Left colon (tissue), 2 donors: ENCODE data around the gene ABCE1. TPM values are rescaled to one million over a fixed set of nuclear protein-coding genes. Genes with fewer than 3 reads are reported as not detected.
"Not testable (repeated sequence)": the region's sequence is repeated elsewhere in the genome, so short reads cannot be mapped to it uniquely, and the experiment has no call there.

ENCODE experiments used
- ATAC-seq: fragments of 200-7000 bp; cut with Tn5 transposase; one replicate; pipeline ENCODE4 v1.9.1; 2020; ENCODE audit warnings: mild to moderate bottlenecking, moderate library complexity
- DNase-seq, 2 donors: peaks; one replicate each; pipeline ENCODE4 v3.0.0-alpha.2; 2020
- intact Hi-C, 2 donors: fragments of 100-400 bp; cut with DNase I in 1 of 2; cut with micrococcal nuclease in 1 of 2; formaldehyde crosslinking; loops; one replicate each; pipeline versions ENCODE4 v1.11.2 to v1.14.0; 2022; cut with DNase I, micrococcal nuclease
- total RNA-seq, 2 donors: library from RNA; stranded (reverse); fragmentation: NEBNext Ultra II Directional; extraction: Animal tissue kit (Norgen Biotek cat#: 25700); gene quantifications; one replicate each; pipeline ENCODE4 v1.2.1, GENCODE V29; 2021
- donor health status: DM: no; HTN: no; CAD: no.
- donor health status: DM: yes; HTN: yes; CAD: no.

ABCE1 gene
- total RNA-seq, 2 donors from 2014 or later = 24.5 to 35.2 TPM

DNA sequence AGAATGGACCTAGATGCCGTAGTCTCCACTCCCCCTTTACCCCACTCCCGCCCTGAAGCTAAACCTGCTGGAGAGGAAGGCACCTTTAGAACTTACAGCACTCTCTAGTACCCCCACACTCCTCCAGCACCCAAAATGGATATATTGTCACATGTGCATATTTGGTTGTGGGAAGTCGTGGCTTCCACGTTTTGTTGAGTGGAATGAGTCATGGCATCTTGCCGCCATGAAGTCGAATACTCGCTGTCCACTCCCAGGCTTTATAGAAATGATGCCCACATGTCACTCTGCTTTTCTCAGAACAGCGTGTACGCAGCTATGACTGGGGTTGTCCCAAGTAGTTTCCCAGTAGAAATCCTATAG lies 545 bp downstream of the ABCE1 start:
- ATAC-seq (peak; percentile 58), DNase-seq (peak in 1 of 2 donors; percentile 39)
- intact Hi-C loops = no loop called here

DNA sequence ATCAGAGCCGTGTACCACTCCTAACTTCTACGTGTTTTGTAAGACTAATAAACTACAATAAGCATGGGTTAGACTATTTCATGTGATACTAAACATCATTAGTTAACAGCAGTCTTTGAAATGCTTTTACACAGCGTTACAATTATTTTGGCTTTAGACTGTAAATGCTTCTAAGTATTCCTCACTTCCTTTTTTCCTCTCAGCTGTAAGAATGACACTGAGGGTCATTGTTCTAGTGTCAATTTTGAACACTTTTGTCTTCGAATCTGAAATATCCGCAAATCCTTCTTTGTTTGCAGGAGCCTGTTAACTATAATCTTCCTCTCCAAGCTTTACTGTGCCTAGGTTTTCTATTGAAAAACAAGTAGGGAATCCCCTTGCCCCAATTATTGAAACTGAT lies 1.5 kb downstream of the ABCE1 start:
- intact Hi-C loops = no loop called here
- ATAC-seq (no peak), DNase-seq (no peak)

DNA sequence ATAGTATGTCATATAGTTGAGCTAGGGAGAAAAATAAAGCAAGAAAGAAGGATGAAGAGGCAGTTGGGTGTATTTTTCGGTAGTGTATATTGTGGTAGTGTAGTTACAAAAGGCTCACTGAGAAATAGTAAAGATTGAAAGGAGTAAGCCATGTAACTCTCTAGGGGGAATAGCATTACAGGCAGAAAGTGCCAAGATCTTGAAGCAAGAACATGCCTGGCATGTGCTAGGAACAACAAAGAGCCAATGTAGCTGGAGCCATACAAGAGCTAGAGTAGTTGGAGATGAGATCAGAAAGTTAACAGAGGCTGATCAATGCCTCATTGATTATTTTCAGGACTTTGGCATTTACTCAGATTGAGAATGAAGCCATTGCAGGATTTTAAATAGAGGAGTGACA lies 3.0 kb downstream of the ABCE1 start:
- ATAC-seq = no peak
- intact Hi-C loops = no loop called here

DNA sequence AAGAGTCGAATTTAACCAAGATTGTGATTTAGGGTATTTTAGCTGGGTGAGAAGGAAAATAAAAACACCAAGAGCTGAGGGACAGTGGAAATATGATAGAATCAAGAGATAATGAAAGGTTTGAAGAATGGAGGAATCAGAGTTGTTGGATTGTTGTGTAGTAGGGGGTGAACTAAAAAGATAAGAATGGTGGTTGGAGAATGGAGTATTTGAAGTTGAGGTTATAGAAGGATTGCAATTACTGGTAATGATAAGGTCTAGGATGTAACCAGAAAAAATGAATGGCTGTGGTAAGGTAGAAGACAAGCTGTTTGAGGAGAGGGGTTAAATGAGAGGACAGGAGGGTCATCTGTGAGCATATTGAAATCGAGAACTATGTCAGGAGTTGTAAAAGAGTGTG lies 4.5 kb downstream of the ABCE1 start:
- ATAC-seq (no peak), DNase-seq (no peak)
- intact Hi-C loops = no loop called here

More for the DNA sequence above, 3.0 kb downstream of the ABCE1 start:
- DNase-seq = no peak

DNA sequence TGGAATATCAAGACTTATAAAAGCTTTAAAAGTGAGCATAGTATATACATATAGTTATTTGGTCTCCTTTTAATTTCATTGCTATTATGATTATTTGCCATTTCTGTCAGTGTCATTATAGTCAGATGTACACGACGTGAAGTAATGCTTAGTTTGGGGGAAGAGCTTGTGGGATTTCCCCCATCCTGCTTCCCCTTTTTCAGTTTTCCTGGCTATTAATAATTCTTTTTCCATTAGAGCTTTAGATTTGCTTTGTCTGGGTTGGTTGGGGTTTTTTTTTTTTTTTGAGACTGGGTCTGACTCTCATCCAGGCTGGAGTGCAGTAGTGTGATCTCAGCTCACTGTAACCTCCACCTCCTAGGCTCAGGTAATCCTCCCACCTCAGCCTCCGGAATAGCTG lies 5.4 kb downstream of the ABCE1 start:
- DNase-seq (no peak), ATAC-seq (no peak)
- intact Hi-C loops = no loop called here

DNA sequence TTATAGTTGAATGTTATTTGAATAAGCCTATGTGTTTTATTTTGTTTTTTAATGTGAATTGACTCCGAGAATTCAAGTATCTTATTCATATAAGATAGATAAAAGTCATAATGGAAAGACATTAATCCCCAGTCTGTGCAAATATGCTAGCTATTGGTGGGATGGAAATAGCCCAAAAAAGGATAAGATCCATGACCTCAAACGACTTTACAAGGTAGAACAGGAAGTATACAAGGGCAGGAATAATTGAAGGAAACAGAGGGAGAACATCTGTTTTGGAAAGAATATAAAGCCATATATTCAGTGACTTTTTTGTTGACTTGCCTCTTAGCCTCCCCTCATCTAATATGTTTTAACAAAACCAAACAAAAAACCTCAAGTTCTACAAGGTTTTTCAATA lies 9.0 kb downstream of the ABCE1 start:
- no peak for DNase-seq
- intact Hi-C loops = no loop called here
- no peak for ATAC-seq

DNA sequence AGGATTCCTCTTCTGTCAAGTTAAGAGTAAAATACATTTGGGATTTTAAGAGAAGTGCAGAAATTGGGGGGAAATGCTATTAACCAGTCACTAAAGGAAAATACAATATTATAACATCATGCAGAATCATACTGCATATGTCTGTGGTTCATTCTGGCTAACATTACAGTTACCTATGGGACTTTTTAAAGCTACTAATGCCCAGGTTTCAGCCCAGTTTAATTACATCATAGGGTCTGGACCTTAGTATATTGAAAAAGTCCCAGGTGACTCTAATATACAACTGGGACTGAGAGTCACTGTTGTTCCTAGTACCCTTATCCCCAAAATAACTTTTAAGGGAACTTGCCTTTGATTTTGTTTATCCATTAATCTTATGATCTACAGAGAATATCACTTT lies 10.0 kb downstream of the ABCE1 start:
- intact Hi-C loops = no loop called here
- DNase-seq (no peak), ATAC-seq (no peak)

DNA sequence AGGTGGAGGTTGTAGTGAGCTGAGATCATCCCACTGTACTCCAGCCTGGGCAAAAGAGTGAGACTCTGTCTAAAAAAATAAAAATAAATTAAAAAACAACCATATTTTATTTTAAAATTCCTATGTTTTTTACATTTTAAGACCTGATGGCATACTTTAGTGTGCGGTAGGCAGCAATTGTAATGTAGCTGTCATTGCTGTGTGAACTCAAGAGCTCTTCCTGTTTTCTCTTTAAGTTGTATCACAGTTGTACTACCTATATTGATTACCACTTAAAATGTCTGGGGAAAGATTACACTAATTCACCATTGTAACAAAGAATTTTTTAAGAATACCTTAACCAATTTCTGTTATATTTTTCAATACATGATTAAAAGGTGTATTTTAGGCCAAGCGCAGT lies 27.3 kb downstream of the ABCE1 start:
- intact Hi-C loops = no loop called here
- no peak for DNase-seq
- no peak for ATAC-seq

DNA sequence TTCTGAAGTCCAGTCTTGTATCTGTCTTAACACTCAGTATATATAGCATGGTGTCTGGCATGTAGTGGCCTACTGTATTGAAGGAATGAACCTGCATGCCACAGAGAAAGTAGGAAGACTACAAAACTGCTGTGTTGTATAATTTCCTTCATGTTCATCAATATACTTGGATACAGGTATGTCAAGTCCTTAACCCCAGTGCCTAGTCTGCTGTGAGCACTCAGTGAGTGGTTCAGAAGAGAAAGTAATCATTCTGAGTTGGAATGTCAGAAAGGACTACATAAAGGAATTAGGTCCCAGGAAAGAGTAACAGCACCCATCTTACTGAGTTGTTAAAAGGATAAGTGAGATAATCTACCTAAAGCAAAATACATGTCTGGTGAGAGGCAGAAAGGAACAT lies 32.0 kb downstream of the ABCE1 start:
- DNase-seq = no peak
- no peak for ATAC-seq
- intact Hi-C loops = no loop called here

GRCh38 chr4:145130788-145131399 lies 32.8 kb downstream of the ABCE1 start:
- DNase-seq (no peak), ATAC-seq (peak; percentile 7)
- intact Hi-C loops = no loop called here

DNA sequence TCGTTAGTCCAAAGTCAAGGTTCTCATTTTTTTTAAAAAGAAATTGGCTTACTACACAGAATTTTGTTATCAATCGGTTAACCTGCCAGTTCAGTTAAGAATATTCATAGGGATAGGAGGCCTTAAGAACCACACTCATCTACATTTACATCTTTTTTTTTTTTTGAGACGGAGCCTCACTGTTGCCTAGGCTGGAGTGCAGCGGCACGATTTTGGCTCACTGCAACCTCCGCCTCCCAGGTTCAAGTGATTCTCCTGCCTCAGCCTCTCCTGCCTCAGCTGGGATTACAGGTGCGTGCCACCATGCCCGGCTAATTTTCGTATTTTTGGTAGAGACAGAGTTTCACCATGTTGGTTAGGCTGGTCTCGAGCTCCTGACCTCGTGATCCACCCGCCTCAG lies 33.7 kb downstream of the ABCE1 start:
- DNase-seq = no peak
- ATAC-seq = no peak
- intact Hi-C loops = no loop called here

- DNase-seq (no peak), ATAC-seq (no peak)
- intact Hi-C loops = no loop called here
These were observed 34.5 kb downstream of the ABCE1 start for GRCh38 chr4:145132511-145133098.

- ATAC-seq, intact Hi-C loops, DNase-seq: not testable (repeated sequence)
These were observed 38.1 kb downstream of the ABCE1 start for GRCh38 chr4:145136219-145136618.

DNA sequence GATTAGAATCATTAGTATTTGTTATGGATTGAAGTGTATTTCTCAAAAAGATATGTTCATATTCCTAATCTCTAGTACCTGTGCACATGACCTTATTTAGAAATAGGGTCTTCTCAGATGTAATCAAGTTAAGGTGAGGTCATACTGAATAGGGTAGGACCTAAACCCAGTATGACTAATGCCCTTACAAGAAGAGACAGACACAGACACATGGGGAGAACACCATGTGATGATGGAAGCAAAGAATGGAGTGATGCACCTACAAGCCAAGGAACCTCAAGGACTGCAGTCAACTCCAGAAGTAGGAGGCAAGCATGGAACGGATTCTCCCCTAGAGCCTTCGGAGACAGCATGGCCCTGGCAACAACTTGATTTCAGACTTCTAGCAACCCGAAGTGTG lies 50.9 kb downstream of the ABCE1 start:
- intact Hi-C loops = no loop called here
- ATAC-seq (no peak), DNase-seq (no peak)

GRCh38 chr4:145153181-145153903 lies 55.2 kb downstream of the ABCE1 start:
- intact Hi-C loops = no loop called here

GRCh38 chr4:145153904-145154298 lies 55.8 kb downstream of the ABCE1 start:
- intact Hi-C loops = no loop called here
- DNase-seq = no peak
- peak; percentile 35 for ATAC-seq

More at GRCh38 chr4:145153181-145153903, 55.2 kb downstream of the ABCE1 start:
- DNase-seq (no peak), ATAC-seq (peak; percentile 55)

- intact Hi-C loops = no loop called here
- peak; percentile 79 for ATAC-seq
- no peak for DNase-seq
These were observed 56.5 kb downstream of the ABCE1 start for GRCh38 chr4:145154573-145154972.

- ATAC-seq (no peak), DNase-seq (no peak)
- intact Hi-C loops = no loop called here
These were observed 57.3 kb downstream of the ABCE1 start for GRCh38 chr4:145155268-145155870.

GRCh38 chr4:145156986-145157385 lies 58.9 kb downstream of the ABCE1 start:
- intact Hi-C loops = no loop called here
- no peak for ATAC-seq

GRCh38 chr4:145161549-145161948 lies 63.4 kb downstream of the ABCE1 start:
- DNase-seq (no peak), ATAC-seq (no peak)
- intact Hi-C loops = no loop called here

More at GRCh38 chr4:145156986-145157385, 58.9 kb downstream of the ABCE1 start:
- DNase-seq = no peak
